Retina (tissue), 1 donor: Measurements from ENCODE around the gene FBXW10B.
A peak's percentile ranks its signal among the peaks of the same experiment; 100 is the strongest.
"Not testable (repeated sequence)": the region's sequence is repeated elsewhere in the genome, so short reads cannot be mapped to it uniquely, and the experiment has no call there.

ENCODE experiments used
- DNase-seq: peaks from one replicate; pipeline ENCODE4 v3.0.0-alpha.2; 2016

Gene FBXW10B, protein sequence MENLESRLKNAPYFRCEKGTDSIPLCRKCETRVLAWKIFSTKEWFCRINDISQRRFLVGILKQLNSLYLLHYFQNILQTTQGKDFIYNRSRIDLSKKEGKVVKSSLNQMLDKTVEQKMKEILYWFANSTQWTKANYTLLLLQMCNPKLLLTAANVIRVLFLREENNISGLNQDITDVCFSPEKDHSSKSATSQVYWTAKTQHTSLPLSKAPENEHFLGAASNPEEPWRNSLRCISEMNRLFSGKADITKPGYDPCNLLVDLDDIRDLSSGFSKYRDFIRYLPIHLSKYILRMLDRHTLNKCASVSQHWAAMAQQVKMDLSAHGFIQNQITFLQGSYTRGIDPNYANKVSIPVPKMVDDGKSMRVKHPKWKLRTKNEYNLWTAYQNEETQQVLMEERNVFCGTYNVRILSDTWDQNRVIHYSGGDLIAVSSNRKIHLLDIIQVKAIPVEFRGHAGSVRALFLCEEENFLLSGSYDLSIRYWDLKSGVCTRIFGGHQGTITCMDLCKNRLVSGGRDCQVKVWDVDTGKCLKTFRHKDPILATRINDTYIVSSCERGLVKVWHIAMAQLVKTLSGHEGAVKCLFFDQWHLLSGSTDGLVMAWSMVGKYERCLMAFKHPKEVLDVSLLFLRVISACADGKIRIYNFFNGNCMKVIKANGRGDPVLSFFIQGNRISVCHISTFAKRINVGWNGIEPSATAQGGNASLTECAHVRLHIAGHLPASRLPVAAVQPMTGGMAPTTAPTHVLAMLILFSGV

DNA sequence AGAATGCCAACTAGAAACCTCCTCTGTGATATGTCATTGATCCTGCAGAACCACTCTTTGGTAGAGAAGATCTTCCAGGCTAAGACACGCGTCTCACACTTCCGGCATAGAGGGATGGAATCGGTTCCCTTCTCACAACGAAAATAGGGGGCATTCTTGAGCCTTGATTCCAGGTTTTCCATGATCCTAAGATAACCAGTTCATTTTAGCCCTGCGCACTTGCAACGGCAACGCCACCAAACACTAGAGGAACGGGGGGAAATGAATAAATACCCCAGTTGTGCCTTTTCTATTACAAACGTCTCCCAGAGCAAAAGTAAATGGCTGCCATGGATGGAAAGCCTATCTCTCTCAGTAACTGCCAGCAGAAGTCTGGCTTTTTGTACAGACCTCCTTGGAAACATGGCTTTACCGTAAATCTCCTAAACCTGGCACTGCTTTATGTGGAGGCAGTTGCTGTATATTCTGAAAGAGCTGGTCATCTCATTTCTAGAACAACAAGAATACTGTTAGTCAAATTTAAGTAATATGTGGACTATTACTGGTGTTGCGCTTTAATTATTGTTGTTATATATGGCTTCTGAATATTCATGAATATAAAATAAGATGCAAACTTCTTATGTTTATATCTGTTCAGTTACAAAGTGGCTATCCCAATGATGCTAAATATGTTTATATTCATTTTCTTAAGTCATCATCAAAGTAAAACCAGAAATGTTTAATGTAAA is at the start of gene FBXW10B:
Gene FBXW10B, minus strand, starts transcription at position 374 of the 728 bp plus-strand sequence. Its CDS starts 192 bp downstream, at position 182.
- peak; percentile 55 for DNase-seq

DNA sequence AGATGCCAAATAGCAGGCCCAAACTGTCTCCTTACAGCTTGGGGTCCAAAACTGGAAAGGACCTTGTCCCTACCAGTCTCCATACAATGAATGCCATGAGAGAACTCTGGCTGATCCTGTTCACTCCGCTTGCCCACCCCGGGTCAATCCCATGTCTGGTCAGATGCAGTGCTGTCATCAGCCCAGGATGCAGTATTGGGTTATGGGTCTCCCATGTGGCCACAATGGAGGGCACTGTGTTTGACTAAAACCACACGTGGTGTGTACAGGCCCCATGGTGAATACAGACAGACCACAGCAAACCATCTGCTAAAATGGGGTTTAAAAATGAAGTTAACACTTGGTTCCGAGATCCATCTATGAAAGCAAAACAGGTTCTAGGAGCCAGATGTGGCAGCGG is 44.2 kb upstream of the FBXW10B start:
- DNase-seq, result no peak

DNA sequence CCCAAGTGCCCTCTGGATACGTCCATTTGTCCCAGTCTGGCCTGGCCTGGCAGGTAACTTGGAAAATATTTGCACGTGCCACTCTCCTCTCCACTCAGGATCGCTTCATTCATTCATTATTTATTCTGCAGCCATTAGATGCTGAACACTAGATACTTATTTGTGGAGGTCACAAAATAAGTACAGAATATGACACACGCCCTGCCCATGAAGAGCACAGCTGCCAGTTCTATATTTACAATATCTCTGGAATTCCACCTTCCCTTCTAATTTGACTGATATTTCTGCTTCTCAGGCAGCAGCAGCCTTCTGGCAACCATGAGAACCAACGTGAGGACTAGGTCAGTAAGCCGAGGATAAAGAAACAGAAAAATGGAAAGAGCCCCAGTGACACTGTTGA is 43.7 kb upstream of the FBXW10B start:
- DNase-seq, result no peak

DNA sequence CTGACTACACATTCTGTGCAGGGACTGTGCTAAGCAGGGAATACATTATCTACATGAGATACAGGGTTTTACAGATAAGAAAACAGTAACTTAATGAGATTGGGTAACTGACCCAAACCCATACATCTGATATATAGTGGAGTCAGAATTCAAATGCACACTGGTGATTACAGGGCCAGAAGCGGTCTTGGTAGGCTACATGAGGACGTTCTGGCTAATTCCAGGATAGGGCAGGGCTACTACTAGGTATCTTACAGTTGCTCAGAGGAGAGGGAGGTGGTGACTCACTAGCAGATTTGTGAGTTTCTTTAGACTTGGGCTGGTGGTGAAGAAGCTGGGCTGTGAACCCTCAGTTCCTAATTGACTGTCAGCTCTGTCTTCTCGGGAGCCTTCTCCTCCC is 43.2 kb upstream of the FBXW10B start:
- no peak for DNase-seq

DNA sequence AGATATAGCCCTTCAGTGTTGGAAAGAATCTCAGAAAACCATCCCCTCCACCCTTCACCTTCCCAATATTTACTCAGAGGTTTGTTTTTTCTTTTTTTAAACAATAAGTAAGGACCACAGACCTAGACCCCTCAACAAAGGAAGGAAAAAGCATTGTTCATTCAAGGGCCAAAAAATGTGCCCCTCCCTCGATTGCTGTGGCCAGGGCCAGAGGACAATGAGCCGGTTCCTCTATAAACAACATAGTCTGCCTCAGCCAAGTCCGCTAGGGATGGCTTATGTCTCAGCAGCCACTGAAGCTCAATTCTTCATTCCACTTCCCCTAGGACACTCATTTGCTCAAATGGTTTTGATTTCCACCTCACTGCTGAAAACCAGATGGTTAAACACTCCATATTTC is 40.6 kb upstream of the FBXW10B start:
- no peak for DNase-seq

DNA sequence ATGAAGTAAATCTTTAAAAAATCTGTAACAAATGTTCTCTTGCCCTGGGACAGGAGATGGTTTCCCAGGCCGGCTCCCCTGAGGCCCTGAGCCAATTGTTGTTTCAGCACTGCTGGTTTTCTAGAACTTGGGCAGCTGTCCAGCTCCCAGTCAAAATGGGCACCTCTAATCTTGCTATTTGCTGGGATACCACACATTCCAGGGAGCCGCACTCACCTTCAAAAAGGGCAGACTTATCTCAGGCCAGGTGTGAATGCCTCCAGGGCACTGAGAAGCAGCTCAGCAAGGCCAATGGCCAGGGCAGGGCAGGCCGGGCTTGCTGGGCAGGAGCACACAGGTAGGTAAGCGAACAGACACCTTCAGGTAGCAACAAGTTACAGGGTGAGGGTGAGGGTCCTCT is 40.2 kb upstream of the FBXW10B start:
- no peak for DNase-seq

DNA sequence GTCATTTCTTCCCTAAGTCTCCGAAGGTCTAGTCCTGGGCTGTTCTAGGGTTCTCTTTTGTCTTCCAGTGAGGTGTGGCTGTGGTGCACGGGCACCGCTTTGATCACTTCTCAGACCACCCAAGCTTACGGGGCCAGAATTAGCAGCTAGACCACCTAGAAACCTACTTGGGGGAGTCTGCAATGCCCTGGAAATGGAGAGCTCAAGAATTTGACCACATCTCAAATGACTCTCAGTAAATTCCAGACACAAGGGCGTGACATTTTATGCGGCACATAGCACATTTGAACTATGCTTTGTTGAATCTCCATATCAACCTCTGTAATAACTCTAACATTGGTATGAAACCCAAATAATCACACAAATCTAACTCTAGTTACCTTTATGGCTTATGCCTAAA is 39.7 kb upstream of the FBXW10B start:
- DNase-seq, result no peak

DNA sequence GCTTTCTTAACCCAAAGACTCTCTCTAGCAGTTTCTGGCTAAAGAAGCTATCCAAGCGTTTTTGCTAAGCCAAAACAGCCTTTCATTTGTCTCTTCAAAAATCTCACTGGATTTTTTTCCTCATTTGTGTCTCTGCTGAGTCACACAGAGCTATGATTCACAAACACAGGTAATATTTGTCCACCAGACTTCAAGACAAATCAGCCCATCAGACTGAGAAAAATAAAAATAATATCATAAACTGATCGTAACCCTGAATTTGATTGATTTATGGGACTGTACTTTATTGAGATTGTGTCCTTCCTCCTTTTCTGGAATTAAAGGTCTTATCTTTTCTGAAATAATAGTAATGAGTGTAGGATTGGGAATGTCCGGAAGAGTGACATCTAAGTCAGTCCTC is 38.8 kb upstream of the FBXW10B start:
- DNase-seq, result no peak

DNA sequence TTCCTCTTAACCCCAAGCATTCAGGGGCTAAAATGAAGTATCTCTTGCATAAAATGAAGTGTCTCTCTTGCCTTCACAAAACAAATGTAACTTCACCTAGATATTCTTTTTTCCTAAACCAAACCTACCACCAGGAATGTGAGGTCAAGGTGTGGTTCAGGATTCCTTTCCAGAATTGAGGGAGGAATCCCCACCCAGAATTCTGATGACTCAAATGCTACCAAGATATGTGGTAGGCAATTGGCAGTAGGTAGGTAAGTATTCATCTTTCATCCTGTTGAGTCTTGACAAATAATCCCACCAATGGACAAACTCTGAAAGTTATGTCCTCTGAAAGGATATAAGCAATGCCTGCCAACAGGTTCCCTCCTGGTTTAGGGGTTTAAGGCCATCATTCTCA is 38.4 kb upstream of the FBXW10B start:
- DNase-seq, result no peak

DNA sequence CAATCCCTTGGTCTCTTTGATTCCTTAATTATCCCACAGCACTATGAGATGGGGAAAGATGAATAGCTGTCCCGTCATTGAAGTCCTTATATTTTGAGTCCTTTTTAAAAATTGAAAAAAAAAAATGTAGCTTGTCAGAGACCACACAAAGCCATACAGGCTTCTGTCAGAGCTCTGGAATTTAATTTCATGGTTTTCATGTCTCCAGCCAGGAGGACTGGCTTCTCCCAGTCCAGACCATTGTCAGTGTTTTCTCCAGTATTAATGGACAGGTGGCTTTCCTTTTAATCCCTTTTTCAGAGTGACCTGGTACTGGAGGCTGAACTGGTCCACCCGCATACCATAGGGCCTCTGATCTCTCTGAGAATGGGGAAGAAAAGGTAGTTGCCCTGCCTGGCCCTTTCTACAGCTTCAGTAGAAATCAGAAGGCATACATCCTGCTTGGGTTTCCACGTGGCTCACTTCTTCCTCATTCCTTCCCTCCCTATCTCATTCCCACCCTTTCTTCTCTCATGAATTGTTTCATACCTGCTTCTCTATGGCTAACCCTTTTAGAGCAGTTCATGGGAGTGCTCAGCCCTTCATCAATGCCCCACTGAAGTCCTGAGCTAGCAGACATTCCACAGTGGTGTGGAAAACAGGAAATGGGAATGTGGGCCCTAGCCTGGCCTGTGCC is 35.5 kb upstream of the FBXW10B start:
- DNase-seq, result no peak

DNA sequence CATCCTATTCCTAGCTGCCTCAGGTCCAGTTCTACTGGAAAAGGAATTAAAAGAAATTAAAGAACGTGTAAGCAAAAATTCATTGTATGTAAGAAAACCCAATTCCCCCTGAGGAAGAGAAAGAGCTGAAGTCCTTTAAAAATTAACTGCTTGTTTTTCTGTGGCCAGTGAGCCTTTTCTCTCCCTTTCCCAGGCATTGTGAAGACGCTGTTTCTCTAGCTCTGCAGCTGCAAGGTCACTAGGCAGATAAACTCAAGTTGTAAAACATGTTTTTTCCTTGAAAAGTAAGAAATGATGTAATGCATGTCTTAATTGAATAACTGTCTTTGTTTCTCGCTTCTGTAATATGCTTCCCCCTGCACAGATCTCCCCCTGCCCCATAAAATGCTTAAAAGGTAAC is 34.9 kb upstream of the FBXW10B start:
- DNase-seq, result not testable (repeated sequence)

DNA sequence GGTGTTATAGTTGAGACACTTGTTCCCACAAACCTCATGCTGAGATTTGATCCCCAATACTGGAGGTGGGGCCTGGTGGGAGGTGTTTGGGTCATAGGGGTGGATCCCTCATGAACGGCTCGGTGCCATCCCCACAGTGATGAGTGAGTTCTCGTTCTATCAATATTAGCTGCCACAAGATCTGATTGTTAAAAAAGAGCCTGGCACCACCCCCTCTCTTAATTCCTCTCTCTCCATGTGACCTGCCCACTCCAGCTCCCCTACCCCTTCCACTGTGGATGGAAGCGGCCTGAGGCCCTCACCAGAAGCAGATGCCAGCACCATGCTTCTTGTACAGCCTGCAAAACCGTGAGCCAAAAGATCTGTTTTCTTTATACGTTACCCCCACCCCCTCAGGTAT is 33.5 kb upstream of the FBXW10B start:
- no peak for DNase-seq

DNA sequence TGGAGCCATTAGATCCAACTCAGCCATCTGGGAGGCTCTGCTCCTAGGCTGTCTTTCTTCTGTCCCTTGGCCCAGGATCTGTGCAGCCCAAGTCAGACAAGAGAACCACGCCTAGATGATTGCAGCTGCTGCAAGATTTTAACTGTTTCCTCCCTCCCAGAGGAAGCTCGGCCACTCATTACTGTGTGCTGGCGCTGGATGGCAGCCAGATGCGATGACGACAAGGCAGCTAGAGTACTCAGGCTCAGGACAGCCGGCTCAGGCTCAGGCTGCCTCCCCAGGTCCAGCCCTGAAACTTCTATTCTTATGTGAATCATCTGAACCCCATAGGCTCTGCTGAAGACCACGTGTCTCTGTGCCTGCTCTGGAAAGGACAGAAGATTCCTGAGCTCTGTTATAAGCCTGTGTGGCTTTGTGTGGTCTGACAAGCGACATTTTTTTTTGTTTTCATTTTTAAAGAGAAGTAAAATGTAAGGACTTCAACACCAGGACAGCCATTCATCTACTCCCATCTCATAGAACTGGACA is 32.1 kb upstream of the FBXW10B start:
- DNase-seq, result peak; percentile 71

DNA sequence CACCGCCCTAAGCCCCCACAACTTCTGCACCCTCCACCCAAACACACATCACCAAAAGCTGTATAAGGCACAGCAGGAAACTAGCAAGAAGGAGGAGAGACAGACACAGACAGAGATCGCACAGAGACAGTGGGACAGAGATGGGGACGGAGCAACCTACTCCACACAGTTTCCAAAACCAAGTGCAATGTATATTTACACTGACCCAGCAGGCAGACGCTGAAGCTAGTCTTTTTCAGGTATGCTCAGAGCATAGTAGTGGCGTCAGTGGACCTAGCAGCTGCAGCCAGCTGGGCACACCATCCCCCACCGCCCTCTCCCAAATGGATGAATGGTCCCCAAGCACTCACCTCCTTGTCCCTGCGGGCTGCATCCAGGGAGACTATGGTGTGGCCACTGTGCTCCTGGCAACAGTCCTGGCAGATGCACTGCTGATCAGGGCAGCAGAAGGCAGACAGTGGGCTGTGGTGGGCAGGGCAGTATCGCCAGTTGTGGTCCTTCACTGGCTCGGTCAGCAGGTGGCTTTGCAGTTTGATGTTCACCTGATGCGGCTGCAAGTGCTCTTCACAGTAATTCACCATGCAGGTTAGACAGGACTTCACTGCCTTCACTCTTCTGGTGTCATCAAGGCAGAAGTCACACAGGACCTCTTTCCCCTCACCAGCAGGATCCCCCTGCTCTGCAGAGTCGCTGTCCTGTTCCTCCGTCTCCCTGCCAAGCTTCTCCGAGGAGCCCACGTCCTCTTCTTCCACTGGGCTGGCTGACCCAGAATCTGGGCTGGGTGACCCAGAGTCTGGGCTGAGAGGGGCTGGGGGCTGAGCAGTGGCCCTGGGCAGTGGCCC is 31.5 kb upstream of the FBXW10B start:
- DNase-seq, result no peak

DNA sequence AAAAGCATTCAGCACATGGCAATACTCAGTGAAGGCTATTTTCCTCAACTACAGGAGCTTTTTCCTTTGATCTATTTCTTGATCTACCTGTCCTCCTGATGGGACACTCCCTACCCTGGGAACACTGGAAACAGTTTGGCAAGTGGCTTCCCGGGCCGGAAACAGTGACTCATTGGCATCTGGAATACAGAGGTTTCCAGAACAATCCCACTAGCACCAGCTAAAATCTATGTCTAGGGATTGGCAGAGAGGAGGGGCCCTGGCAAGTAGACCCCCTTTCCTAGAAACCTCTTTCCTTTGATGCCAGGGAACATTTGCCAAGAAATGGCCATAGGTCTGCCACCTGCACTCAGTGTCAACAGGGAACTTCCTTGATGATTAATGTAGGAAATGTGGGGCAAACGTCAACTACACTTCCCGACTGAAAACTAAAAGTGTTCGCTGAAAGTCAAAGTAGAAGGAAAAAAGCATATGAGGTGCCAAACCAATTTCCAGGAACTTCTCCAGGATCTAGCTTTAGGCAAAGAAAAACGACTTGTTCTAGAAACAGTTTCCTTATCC is 30.4 kb upstream of the FBXW10B start:
- no peak for DNase-seq

DNA sequence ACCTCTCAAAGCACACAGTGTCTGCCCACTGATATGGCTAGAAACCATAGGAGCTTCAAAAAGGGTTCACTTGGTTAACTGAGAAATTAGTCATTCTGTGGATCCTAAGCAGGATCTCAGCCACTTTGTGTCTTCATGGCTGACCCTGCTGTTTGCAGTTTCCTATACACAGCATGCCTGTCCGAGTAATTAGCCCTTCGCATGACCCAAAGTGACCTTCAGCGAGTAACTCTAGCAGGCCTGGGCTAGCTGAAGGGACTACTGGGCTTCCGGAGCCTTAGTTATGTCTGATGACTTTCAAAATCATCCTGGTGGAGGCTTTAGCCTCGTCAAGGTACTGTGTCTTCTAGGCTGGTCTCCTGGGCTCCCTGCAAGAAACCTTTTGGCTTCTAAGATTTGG is 28.9 kb upstream of the FBXW10B start:
- no peak for DNase-seq

DNA sequence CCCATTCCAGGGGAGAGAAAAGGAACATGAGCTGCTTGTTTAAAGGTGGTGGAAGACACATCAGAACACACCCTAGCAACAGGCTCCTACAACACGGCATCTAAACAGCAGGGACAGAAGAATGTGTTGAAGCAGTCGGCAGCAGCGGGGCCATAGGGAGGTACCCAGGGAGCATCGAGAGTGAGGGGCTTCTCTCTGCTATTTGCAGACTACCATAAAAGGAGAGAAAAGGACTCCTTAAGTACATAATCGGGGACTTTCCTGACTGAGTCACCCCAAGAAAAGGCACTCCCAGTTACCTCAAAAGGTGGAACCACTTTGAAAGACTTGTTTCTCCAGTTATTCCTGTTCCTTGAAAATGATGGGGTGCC is 26.4 kb upstream of the FBXW10B start:
- peak; percentile 42 for DNase-seq

DNA sequence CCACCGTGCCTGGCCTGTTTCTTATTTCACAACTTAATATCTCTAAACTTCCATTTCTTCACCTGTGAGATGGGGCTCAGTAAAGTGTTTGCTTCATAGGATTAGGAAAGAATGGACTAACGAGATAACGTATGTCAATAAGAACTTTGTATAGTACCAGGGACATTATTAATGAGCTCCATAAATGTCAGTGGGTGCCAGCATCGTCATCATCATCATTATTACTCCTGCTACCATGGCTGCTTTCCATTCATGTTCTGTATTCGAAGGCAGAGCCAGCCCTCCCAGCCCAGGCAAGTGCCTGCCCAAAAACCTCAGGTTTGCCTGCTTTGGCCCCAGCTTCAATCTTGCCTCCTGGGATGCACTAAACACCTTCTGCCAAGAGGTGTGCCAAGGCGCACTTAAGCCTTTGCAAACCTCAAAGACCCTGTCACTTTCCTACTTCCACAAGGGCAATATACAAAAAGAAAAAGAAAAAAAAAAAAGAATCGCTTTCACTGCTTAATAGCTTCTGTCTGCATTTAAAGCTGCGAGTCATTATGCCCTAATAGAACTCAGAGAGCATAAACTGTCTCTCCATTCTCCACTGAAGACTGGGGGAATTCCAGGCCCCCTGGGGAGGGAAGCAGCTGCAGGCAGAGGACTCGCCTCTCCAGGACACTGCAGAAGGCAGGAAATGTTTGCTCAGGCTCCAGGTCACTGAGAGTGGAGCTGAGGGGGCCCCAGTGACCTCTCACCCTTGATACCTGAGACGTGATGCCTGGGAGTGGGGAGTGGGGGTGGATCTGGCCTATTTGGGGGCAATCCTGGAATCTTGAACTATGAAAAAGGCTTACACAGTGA is 25.8 kb upstream of the FBXW10B start:
- DNase-seq, result peak; percentile 59

DNA sequence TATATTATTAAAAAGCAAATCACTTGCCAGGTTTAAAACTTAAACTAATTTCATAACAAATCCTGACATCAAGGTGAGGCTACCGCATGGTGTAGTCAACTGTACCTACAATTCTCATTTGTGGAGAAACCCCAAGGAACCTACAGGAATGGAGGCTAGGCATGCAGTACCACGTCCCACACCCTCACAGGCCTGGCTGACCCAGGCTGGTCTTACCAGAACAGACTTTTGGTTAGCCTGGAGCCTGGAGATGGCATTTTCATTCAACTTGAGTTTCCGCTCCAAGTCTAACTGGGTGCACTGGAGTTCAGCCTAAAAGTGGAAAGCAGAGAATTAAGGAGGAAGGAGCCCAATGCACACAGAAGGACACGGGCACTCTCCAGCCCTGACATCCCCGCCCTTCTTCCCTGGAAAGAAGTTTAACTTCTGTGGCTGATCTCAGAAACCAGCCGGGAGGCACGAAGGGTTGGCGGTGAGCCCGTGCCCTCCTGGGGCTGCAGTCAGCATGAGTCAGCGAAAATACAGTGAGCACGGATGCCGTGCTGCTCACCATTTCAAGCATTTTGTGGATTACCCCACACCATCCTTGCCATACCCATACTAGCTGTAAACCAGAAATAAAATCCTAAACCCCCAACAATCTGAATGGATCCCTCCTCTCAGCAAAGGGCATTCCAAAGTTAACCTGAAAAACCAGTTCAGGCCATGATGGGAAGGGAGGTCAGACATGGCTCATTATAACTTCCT is 23.2 kb upstream of the FBXW10B start:
- DNase-seq, result not testable (repeated sequence)

DNA sequence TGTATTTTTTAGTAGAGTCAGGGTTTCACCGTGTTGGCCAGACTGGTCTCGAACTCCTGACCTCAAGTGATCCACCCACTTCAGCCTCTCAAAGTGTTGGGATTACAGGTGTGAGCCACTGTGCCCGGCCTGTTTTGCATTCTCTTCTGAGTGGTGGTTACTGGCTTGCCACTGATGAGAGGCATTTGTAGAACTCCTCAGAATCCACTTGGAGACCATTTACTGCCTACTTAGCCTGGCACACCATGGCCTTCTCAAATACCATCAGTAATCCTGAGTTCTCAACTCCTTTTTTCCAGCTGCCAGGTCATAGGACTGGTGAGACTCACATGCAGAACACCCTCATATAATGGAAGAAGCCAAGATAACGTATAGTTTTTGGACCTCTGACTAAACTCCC is 22.5 kb upstream of the FBXW10B start:
- DNase-seq, result not testable (repeated sequence)
